ENCODE data around the gene CMTR1. TPM values are rescaled to one million over a fixed set of nuclear protein-coding genes. Genes with fewer than 3 reads are reported as not detected.
A peak's percentile ranks its signal among the peaks of the same experiment; 100 is the strongest.
"Not testable (repeated sequence)": the region's sequence is repeated elsewhere in the genome, so short reads cannot be mapped to it uniquely, and the experiment has no call there.

CMTR1 gene
- total RNA-seq, 1 experiment from 2014 or later, result 45.0 TPM

DNA sequence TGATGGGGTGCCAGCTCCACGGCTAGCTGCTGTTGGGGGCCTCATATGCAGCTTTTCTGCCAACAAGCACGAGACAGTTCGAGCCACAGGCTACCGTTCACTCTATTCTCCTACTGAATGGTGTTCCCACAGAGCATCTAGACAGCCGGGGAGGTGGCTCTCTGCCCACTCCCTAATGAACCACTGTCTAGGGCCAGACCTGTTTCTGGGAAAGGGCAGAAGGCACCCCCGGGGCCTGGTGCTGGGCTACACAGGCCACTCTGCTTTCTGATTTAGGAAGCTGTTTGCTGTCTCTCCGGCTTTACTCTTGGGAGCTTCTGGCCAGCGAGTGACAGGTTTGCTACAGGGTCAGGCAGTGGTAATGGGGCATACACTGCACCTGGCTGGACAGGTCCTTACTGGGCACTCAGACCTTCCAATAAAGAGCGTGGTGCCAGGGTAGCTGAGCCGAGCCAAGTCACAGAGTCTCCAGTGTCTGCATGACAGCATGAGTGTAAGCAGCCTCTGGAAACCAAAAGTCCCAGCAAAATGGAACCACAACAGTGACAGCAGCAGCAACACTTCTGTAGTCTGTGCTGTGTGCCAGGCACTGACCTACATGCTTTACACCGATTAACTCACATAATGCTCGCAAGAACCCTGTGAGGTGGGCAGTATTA is 58.3 kb downstream of the CMTR1 start:
- DNase-seq (ENCODE audit: low read depth), result no peak

DNA sequence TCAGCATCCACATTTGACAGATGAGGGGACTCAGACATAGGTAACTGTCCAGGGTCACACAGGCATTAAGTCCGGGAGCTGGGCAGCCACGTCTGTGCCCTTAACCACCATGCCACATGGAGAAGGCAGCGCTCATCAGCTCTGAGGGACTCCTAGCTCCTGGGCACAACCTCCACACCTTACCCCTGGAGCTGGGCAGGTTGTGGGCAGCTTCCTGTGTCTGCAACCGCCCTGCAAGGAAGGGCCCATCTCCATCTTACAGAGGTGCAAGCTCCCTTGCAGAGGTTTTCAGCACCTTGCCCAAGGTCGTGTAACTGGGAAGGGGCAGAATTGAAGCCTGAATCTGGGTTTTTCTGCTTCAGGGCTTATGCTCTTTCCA is 58.8 kb downstream of the CMTR1 start:
- DNase-seq (ENCODE audit: low read depth), result no peak

DNA sequence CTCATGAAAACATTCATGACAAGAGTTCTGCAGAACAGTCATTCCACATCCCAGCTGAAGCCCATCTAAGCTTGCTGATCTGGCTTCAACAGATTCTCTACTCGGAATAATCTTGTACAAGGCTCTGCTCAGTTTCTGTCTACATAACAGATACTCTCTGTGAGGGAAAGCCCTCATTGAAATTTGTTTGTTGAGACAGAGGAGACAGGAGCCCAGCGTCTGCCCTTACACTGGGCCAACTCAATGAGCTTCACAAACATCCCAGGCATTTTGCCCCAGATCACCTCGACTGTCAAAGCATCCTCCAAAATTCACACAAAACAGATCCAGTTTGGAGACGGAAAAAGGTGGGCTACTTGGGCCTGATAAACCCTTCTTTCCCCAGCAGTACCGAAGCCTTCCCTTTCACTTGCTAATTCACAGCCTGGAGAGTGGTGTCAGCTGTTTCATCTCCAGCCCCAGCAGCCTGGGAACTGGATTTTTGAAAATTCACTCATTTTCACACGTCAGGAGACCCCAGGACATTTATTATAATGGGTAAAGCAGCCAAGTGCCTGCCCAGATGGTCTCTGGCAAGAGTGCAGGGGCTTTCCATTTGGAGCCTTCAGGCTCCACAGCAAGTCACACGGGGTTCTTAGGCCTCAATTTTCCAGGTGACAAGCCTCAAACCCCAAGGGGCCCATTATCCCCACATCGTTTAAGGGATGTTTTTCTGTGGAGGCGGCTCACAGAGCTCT is 59.4 kb downstream of the CMTR1 start:
- DNase-seq (ENCODE audit: low read depth), result no peak

DNA sequence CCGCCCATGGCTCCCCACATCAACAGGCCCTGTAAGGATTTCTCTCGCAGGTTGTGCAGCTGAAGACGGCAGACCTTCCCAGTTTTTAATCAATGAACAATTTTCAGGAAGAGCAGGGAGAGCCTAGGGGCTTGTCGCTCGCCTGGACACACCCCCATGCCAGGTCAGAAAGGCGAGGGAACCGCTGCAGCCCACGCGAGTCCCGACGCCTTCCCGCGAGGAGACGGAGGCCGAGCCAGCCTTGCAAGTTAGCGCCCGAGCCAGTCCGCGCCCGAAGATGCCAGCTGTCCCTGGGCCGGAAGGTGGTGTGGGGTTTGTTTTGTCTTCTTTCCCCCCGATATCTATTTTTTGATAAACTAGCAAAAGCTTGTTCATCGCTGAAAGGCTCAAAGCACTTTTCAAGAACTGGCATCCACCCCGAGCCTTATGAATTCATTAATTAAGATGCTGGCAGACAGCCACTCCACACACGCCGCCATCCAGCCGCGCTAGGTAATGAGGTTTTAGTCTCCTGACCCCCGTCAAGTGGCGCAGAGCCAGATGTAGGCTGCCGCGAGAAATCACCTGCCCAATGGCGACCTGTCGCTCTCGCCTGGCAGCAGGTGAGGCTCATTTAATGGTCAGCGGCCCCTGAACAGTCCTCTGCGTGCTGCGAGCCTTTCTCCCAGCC is 60.1 kb downstream of the CMTR1 start:
- DNase-seq (ENCODE audit: low read depth), result no peak

DNA sequence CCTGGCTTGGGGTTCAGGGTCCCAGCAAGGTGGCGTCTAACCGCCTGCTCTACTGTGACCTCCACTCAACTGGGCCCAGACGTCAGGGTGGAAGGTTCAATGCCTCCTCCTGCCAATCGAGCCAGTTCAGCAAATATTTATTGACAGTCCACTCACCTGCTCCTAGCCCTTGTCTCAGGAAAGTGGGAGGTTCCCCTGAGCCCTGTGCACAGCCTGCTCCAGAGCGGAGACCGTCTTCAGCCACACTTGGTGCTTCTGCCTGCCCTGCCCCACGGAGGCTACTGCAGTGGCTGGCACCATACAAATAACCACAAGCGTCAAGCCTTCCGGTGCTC is 60.6 kb downstream of the CMTR1 start:
- no peak for DNase-seq (ENCODE audit: low read depth)

DNA sequence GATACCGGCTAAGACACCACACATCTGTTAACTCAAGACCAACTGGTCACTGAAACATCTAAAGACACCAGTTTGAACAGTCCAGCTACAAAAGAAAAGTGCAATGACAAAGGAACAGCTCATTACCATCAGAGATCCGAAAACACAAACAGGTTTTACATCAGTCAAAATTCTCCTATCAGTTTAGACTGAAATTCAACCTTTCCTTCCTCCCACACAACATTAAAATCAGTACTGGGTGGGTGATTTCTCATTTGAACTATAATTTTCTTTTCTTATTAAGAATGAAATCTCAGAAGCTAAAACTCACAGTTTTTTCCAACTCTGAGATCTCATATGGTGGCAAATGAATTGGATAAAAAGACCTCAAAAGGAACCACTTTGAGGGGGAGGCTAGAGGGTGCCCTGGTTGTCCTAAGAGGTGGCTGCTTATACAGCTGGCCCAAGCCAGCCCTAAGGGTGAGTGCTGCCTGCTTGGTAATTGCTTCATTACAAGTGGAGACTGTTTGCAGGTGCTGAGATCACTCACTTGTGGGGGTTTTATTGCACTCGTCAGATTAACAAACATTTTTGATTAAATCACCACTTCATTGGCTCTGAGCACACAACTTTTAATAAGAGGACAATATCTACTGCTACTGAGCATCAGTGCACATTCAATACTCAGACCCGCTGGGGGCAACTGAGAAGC is 62.4 kb downstream of the CMTR1 start:
- DNase-seq (ENCODE audit: low read depth), result no peak

DNA sequence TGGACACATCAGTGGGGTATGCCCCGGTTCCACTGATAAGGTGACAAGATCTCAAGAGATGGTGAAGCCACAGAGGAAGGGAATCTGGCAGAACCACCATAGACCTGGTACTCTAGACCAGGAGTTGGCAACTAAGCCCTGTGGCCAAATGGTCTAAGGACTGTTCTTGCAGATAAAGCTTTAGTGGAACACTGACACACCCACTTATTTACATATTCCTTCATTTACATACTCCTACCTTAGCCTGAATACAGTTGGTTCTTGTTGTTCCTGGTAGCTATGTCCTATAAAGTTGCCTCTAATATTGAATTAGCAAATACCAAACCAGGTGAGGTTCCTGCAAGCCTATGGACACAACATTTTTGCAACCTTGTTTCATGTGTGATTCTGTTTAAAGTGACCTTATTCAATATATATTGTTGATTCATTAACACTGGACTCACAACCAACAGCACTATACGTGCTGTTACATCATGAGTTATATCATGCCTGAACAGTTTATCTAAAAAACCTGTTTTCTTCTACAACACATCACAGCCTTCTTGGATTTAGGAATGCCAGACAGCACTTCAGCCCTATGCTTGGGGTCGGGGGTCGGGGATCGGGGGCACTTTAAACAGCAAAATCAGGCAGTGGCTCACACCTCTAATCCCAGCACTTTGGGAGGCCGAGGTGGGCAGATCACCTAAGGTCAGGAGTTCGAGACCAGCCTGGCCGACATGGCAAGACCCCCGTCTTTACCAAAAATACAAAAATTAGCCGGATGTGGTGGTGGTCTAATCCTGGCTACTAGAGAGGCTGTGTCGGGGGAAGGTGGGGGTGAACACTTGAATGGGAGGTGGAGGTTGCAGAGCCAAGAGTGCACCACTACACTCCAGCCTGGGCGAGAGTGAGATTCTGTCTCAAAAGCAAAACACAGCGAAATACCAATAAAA is 64.2 kb downstream of the CMTR1 start:
- no peak for DNase-seq (ENCODE audit: low read depth)

DNA sequence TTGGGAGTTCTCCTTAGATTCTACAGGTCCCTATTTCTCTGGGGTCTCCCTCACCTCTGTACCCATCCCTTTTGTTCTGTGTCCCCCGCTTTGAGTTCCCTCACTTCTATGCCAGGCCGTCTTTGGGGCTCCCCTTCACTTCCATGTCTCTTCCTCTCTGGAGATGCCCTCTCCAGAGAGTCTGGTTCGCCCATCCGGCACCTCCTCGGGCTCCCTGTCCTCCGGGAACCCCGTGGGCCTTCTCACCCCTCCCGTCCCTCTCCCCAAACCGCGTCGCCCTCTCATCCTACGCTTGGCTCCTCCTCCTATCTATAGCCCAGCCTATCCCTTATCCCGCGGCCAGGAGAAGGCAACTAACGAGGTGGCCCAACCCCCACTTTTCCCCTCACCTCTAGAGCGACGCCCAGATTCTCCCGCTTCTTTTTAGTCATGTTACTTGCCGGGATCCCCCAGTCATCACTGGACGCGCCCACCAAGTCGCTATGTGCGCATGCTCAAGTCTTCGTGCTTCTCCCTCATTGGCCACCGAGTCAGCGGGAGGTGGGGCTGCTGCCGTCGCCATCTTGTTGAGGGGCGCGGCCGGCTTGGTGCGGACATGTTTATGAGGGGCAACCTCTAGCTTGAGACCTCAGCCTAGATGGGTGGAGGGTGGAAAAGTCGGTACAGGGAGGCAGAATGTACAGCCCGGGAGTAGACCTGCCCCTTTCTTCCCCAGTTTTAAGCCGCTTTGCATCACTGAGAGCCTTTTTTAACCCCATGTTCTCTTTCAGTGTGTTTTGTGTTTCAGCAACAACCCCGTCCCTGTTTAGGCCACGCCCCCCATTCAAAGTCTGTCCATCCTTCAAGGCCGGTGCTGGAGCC is 66.6 kb downstream of the CMTR1 start, which contains the start of gene CCDC167:
Gene CCDC167 (minus strand): TSS at position 461 of the 861 bp plus-strand sequence. CDS start 30 bp downstream, at position 431.
- DNase-seq (ENCODE audit: low read depth), result peak; percentile 98

DNA sequence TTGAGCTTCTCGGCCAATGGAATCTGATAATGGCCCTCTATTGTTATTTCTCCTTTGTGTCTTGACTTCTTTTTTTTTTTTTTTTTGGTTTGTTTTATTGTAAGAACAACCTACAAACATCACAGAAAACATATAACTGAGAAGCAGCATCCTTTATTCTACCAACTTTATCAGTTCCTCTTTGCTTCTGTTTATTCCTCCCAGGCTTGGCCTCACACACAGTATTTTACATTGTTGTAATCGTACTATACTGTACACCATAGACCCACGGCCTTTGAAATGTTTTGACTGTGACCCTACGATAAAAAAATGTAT is 67.2 kb downstream of the CMTR1 start:
- DNase-seq (ENCODE audit: low read depth), result no peak

DNA sequence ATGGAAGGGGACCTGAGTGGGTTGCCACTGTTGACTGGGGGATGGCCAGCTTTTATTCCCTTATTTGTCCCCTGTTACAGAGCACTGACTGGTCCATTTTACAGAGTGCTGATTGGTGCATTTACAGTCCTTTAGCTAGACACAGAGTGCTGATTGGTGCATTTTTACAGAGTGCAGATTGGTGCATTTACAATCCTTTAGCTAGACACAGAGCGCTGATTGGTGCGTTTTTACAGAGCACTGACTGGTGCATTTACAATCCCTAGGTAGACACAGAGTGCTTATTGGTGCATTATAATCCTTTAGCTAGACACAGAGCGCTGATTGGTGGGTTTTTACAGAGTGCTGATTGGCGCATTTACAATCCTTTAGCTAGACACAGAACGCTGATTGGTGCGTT is 67.9 kb downstream of the CMTR1 start:
- DNase-seq (ENCODE audit: low read depth), result not testable (repeated sequence)

DNA sequence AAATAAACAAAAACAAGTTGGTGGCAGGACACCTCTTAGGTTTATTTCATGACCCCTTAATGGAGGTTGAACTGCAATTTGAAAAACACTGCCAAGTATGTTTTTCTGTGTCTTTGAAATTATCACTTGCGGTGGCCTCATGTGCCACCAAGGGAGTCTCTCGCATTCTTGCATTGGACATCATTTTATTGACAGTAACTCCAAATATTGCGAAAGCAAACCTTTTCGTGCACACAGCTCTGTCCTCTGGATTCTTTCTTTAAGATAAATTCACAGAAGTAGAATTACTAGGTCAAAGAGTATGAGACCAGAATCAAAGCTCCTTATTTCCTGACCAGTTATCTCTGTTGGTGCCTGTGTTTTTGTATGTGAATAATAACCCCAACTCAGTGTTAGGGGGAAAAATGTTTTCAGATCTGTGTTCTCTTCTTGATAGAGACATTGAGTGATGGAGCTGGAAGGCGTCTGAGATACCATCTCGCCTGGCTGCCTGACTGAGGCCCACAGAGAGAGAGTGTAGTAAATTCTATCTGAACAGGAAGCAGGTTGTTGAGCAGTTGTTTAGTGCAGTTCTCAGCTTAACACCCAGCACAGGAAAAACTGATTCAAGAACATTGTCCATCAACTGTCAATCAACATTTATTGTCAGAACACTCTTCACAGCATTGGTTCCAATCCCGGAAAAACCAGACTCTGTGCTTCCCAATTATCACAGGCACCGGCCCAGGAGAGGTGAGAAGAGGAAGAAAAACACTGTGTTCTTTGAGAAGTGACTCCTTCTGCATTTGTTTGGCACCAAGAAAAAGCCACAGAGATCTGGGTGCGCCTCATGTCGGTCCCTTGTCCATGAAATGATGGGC is 68.8 kb downstream of the CMTR1 start:
- DNase-seq (ENCODE audit: low read depth), result no peak

DNA sequence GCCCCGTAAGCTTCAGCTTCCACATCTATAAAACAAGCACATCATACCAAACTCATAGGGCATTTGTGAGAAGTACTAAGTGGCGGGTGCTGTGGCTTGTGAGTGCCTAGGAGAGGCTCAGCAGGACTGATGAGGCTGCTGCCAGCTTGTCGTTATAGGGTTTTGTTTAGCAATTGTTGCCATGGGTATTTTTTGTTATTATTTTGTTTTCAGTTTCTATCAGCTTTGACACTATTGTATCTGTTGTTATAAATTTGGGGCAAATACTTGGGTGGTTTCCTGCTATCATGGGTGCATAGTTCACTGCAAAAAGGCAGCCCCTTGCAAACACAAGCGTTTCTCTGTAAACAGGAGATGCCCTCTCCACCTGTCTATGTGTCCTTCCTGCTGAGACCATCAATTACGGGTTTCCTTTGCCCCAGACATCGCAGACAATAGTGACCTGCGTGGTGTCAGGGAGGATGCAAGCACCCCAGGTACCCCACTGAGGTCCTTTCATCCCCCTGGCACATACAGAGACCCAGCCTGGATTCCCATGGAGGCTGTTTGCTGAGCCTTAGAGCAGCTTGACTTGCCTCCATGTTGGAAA is 69.8 kb downstream of the CMTR1 start:
- no peak for DNase-seq (ENCODE audit: low read depth)

DNA sequence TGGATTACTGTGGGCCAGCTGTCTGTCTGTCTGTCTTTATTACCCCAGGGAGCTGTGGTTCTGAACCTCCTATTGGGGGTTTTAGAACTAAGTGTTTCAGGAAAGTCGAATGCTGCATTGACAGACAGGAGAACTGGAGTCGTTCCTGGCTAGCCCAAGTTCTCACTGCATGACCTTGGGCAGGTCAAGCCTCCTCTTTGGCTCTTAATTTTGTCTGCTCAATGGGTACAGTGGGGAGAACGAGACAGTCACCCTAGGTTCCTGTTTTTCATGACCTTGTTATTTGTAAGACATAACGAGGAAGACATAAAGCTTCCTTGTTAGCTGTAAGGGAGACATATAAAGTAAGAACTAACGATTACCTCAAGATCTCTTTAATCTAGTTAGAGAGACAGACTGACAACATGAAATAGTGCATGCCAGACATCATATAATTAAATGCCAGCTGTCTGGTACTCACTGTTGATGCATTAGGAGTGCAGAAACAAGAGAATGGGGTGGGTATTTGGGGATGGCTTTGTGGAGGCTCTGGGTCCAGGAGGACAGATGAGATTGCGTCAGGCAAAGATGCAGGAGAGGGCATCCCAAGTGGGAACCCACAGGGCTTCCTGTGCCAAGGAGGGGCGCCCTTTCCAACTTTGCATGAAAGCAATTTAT is 70.4 kb downstream of the CMTR1 start:
- peak; percentile 32 for DNase-seq (ENCODE audit: low read depth)

DNA sequence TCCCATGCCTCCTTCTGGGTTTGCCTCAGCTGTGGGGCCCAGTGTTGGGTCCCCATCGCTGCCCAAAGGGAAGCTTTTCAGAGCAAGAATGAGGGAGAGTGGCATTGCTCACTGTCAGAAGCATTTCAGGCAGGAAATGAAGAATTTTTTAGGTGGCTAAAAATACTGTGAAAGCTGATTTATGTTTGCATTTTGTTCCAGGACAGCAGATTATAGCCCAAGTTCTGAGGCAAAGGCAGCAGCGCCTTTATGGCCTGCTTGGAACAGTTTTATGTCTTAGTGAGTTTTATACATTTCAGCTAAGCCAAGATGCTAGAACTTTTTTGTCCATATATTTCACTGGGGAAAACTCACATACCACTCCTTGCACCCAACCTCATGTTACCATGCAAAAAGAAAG is 71.0 kb downstream of the CMTR1 start:
- no peak for DNase-seq (ENCODE audit: low read depth)

DNA sequence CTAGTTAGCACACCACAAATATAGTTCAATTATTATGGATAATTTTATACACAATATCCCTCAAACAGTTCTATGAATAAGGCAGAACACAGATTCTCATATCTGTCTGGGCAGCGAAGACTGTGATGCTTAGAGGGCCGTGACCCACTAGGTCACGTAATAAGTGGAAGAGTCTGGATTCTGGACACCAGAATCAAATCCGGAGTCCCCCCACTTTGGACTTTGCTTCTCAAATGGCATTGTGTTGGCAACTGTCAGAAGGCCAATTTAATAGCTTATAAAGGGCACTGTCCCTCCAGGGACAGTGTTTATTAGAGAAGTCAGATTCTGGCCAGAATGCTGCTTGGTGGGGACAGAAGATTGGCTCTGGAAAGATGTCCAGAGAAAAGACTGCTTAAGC is 73.5 kb downstream of the CMTR1 start:
- no peak for DNase-seq (ENCODE audit: low read depth)

DNA sequence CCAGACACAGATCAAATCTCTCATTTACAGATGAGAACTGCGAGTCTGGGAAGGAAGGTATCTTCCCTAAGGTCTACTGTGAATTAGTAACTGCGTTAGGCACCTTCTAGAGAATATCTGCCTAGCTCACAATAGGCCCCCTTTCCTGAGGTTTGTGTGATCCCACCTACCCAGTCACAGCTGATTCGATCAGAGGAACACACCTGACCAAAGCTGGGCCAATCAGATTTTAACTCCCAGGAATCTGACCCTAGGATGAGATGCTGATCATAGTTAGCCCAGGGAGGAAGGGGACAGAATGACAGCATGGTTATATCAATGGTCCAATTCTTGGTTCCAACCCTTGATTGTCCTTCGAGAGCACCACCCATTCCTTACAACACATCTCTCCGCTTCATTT is 74.1 kb downstream of the CMTR1 start:
- DNase-seq (ENCODE audit: low read depth), result no peak

DNA sequence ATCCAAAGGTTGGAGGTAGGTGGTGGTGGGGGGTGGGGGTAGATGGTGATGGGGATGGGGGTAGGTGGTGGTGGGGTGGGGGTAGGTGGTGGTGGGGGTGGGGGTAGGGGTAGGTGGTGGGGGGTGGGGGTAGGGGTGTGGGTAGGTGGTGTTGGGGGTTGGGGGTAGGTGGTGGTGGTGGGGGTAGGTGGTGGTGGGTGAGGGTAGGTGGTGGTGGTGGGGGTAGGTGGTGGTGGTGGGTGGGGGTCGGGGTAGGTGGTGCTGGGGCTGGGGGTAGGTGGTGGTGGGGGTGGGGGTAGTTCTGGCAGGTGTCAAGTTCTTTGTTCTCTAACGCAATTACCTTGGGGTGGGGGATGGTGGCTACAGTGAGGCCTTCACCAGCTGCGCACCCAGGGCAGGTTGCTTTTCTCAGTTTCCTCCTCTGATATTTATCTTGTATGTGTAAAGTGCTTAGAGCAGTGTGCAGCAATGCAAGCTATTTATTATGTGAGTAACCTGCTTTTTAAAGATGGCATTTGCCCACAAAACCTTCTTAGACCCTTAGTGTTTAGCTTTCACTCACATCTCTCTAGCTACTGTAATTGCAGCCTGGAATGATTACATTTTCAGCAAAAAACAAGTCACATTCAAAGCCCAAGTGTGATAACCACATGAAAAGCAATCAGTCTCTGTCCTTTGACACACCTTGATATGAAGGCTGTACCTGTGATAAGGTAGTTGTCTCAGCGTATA is 74.8 kb downstream of the CMTR1 start:
- DNase-seq (ENCODE audit: low read depth), result no peak

DNA sequence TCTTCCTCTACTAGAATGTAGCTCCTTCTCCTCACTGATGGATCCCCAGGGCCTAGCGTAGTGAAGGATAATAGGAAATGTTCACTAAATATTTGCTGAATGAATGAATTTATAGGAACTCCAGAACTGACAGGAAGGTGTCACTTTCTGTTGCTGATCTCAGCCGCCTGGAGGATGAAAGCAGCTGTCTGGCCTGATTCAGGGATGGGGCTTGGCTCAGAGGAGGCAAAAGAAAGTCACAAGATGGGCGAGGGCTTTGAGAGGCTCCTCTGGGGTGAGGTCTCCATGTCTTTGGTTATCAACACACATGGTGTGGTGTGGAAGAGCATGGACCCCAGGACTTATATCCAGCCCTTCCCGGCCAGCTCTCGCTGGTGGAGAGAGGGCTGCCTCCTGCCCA is 78.2 kb downstream of the CMTR1 start:
- DNase-seq (ENCODE audit: low read depth), result no peak
